GDM1 (cell line): ENCODE results near the gene IFI44L.
A peak's percentile ranks its signal among the peaks of the same experiment; 100 is the strongest.

ENCODE experiments used
- DNase-seq: peaks from one replicate; lab custom pipeline; 2025; lab: John Stamatoyannopoulos, UW

IFI44L gene

DNA sequence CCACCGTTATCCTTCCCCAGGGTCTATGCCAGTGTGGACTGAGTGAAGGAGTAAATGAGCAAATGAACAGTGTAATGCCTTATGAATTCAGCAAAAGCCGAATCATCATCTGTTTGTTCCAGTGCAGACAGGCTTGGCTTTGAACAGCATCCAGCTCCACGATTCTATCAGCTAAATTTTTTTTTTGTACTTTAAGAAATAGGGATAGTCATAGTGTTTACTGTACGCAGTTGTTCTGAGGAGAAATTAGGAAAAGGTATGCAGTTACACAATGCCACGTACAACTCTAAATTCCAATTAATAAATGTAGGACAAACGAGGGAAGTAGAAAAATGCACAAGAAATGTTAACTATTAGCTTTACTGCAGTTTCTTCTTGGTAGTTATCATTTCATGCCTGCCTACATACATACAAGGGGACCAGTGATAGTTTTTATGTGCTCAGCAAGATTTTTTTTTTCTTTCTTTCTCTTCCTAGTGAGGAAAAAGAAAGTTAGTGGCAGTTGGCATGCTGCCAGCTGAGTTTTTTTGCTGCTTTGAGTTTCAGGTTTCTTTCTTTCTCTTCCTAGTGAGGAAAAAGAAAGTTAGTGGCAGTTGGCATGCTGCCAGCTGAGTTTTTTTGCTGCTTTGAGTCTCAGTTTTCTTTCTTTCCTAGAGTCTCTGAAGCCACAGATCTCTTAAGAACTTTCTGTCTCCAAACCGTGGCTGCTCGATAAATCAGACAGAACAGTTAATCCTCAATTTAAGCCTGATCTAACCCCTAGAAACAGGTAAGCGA is at the start of gene IFI44L:
IFI44L (plus strand) TSS at position 646 of the 777 bp plus-strand sequence. CDS start 7,468 bp downstream, outside the sequence.
- peak; percentile 3 for DNase-seq

- no peak for DNase-seq
Measured at GRCh38 chr1:78570539-78570938, 49.7 kb upstream of the IFI44L start.

DNA sequence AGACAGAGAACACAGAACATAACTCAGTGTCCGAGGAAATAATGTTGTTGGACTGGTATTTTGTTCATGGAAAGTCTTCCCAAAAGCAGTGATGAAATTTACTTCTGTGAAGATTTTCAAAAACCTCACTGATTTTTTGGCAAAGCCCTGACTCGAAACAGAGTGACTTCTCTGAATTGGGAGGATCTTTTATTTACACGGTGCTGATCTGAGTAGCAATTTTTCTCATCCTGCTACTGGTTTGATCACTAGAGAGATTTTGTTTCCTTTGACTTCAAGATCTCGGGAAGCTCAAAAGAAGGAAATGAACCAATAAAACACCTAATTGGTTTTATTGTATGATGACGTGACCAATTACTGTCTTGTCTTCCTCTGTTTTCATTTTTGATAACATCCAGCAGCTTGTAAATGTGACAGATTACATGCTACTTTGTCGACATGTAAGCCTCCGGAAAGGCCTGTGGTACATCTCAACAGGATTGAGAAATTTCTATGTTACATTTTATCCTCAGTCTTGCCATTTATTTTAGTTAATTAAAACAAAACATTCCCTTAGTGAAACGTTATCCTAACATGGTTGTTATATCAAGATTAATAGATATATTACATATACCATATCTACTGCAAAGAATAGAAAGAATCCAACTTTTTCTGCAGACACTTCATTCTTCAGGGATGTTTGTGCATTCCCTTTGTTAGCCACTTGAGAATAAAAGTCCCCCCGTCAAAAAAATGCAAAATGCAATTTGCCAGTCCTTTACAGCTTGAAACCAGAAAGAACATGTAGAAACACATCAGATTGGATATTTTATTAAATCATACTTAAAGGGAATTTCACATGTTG is 42.8 kb upstream of the IFI44L start:
- no peak for DNase-seq

GRCh38 chr1:78586572-78586971 is 33.7 kb upstream of the IFI44L start:
- no peak for DNase-seq

DNA sequence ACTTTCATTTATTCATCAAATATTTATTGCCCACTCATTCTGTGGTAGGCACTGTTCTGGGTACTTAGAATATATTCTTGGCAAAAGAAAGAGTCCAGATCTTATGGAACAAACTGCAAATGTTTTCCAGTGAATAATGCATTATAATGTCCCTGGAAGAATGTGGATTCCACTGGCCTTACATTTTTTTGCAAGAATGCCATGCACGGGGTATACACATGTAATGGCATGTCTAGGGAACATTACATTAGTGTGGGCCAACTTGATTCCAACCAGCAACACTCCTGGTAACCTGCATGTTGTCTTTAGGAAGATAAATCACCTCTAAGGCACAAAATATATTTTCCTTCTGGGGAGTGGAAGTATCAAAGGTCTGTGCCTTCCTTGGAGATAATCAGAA is 33.0 kb upstream of the IFI44L start:
- DNase-seq, result no peak

- no peak for DNase-seq
Measured at GRCh38 chr1:78591971-78592370, 28.3 kb upstream of the IFI44L start.

GRCh38 chr1:78599294-78599693 is 21.0 kb upstream of the IFI44L start:
- DNase-seq, result no peak

GRCh38 chr1:78601068-78601467 is 19.2 kb upstream of the IFI44L start:
- DNase-seq, result no peak

DNA sequence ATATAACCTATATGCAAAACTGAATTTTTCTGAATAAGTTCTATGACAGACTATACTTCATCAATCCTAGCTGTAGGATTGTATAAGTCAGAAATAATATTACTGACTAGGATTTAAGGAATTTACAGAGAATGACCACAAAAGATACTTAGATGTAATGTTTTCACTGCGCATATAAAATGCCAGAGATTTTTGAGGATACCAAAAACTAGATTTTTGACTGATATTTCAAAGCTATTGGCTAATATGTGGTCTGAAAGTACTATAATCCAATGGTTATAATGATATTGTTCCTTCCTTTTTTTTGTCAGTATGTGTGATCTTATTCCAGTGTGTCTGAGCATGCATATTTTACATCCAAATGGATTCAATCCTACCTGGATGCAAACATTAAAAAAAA is 17.0 kb upstream of the IFI44L start:
- no peak for DNase-seq

- no peak for DNase-seq
Measured at GRCh38 chr1:78604643-78605042, 15.6 kb upstream of the IFI44L start.

DNA sequence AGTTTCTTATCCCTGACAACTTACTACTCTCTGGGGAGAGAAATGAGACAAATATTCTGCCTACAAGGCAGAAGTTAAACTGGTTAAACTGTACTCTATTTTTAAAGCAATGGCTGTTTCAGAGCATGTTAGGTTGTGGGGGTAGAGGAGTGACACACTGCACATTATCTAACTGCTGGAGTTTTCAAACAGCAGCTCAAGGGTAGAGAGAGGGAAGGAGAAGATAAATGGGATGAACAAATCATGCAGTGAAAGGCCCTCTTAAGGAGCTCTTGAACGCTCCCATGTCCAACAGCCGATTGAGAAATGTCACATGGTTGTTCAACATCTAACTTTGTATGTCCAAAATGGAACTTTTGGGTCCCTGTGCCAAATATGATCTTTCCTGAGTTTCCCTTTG is 14.0 kb upstream of the IFI44L start:
- no peak for DNase-seq

DNA sequence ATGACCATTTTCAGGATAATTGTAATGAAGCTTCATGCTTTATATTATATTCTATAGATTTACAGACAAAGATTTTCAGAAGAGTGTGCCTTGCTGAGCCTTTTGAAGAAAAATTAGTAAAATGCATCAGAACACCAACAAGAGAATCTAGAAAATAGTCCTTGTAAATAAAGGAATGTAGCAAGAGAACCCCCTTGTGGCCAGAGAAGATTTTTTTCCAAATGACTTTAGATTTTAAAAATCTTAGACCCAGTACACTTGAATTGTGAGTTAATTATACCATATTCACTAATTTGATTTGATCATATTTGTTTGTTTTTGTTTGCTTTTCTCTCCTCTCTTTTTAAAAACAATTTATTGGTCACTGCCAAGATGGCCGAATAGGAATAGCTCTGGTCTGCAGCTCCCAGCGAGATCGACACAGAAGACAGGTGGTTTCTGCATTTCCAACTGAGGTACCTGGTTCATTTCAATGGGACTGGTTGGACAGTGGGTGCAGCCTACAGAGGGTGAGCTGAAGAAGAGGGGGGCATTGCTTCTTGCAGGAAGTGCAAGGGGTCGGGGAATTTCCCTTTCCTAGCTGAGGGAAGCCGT is 12.8 kb upstream of the IFI44L start:
- DNase-seq, result no peak

DNA sequence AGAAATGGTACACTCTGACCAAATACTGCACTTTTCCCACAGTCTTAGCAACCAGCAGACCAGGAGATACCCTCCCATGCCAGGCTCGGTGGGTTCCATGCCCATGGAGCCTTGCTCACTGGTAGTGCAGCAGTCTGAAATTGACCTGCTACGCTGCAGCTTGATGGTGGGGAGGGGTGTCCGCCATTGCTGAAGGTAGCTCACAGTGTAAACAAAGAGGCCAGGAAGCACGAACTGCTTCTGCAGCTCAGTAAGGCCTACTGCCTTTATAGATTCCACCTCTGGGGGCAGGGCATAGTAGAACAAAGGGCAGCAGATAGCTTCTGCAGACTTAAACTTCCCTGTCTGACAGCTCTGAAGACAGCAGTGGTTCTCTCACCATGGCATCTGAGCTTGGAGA is 12.3 kb upstream of the IFI44L start:
- DNase-seq, result no peak

GRCh38 chr1:78617615-78618026 is 2.6 kb upstream of the IFI44L start:
- DNase-seq, result peak; percentile 69

- no peak for DNase-seq
Measured at GRCh38 chr1:78619032-78619431, 1.2 kb upstream of the IFI44L start.

DNA sequence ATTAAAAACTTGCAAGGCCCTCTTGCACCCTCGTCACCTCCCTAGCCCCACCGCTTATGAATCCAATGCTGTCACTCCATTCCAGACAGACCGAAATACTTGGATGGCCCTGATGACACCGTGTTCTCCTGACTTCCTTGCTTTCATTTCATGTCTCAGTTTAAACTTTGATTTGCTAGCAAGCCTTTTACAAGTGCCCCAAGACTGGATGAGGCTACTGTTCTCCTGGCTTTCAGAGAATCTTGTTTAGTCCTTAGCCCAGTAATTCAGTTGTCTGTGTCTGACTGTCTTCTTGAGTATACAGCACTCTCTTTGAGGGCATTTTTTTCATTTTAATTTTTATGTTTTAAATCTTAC is 824 bp upstream of the IFI44L start:
- DNase-seq, result no peak

DNA sequence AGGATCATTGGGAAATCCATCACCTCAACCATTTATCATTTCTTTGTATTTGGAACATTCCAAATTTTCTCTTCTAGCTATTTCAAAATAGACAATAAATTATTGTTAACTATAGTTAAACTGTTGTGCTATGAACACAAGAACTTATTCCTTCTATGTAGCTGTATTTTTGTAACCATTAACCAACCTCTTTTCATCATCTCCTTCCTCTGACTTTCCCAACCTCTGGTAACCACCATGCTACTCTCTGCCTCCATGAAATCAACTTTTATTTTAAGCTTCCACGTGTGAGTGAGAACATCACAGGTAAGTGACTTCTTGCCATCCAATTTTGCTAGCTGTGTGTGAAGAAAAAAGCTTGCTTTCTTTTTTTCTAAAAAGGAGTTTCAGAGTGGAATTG is 418 bp downstream of the IFI44L start:
- DNase-seq, result no peak

- no peak for DNase-seq
Measured at GRCh38 chr1:78622548-78622947, 2.3 kb downstream of the IFI44L start.

- DNase-seq, result no peak
Measured at GRCh38 chr1:78624035-78624434, 3.8 kb downstream of the IFI44L start.

GRCh38 chr1:78627321-78627720 is 7.1 kb downstream of the IFI44L start:
- no peak for DNase-seq

- DNase-seq, result no peak
Measured at GRCh38 chr1:78630600-78630999, 10.4 kb downstream of the IFI44L start.

DNA sequence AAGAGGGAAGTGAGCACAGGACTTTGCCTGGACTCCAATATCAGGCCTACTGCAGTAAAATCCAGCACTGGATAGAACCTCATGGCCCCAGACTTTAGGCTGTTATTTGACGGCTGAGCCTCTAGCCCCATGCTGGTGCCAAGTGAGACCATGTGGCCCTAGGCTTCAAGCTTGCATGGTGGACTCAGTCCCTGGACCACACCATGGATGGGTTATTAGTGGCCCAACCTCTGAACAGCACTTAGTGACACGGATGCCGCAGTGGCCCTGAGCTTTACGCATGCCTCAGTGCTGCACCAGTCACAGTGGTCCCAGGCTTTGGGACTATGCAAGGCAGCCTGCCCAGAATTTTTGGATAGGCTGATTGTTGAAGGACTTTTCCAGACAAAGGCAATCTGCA is 13.0 kb downstream of the IFI44L start:
- no peak for DNase-seq

GRCh38 chr1:78640462-78640861 is 20.2 kb downstream of the IFI44L start:
- no peak for DNase-seq
